PFSK-1 (cell line): ENCODE results near the gene DMC1.
A peak's percentile ranks its signal among the peaks of the same experiment; 100 is the strongest.

Experiments
- FOXP2 ChIP-seq: optimal IDR thresholded peaks from 2 replicates; pipeline ENCODE3; 2011; ENCODE audit warnings: borderline replicate concordance, control low read depth, inconsistent platforms; ENCODE audit not compliant: insufficient read depth; ENCODE audit errors: extremely low read length, extremely low read depth
- POLR2AphosphoS5 ChIP-seq: IDR thresholded peaks from 2 replicates; pipeline ENCODE4 v1.6.1; 2012; ENCODE audit warnings: low read depth, mild to moderate bottlenecking, control low read depth, low read length, moderate library complexity
- REST ChIP-seq, 2 experiments: IDR thresholded peaks; 2 replicates each; pipeline versions ENCODE4 v1.6.1 to v1.8.0; 2011 to 2012; ENCODE audit warnings: low read depth in 2 of 2, low read length in 2 of 2, control low read depth in 1 of 2, inconsistent platforms in 1 of 2, mild to moderate bottlenecking in 1 of 2, moderate library complexity in 1 of 2; ENCODE audit not compliant: insufficient read depth in 1 of 2
- SIN3A ChIP-seq: IDR thresholded peaks from 2 replicates; pipeline ENCODE4 v1.6.1; 2012; ENCODE audit warnings: mild to moderate bottlenecking, low read length, moderate library complexity, borderline replicate concordance; ENCODE audit not compliant: insufficient read depth
- TAF1 ChIP-seq: IDR thresholded peaks from 2 replicates; pipeline ENCODE4 v1.6.1; 2012; ENCODE audit warnings: low read length, control low read depth, borderline replicate concordance; ENCODE audit not compliant: insufficient read depth

The DMC1 gene

GRCh38 chr22:38491707-38492348, 78.2 kb downstream of the DMC1 start:
- TF ChIP-seq SIN3A (no peak), FOXP2 (no peak), REST (IDR thresholded peaks at IDR 0.05; ENCODE audit: insufficient read depth in 1 of 2, low read depth in 2 of 2, low read length in 2 of 2) (no peak), POLR2AphosphoS5 (no peak), TAF1 (no peak)

- no peak for TF ChIP-seq POLR2AphosphoS5
- TF ChIP-seq FOXP2 = no peak
- TF ChIP-seq TAF1 = no peak
These were observed 79.1 kb downstream of the DMC1 start for GRCh38 chr22:38490915-38491314.

- TF ChIP-seq POLR2AphosphoS5 (0 out of 2 replicates have a peak, but pooled peaks have one; percentile 22), REST (IDR thresholded peaks at IDR 0.05; ENCODE audit: insufficient read depth in 1 of 2, low read depth in 2 of 2, low read length in 2 of 2) (no peak)
These were observed 79.5 kb downstream of the DMC1 start for GRCh38 chr22:38490475-38490874.

- TF ChIP-seq TAF1 (no peak), REST (IDR thresholded peaks at IDR 0.05; ENCODE audit: insufficient read depth in 1 of 2, low read depth in 2 of 2, low read length in 2 of 2) (no peak), FOXP2 (no peak), POLR2AphosphoS5 (no peak; the same call in 1 of the 2 replicates), SIN3A (no peak)
These were observed 80.3 kb downstream of the DMC1 start for GRCh38 chr22:38489561-38490145.

GRCh38 chr22:38489142-38489541, 80.8 kb downstream of the DMC1 start:
- TF ChIP-seq TAF1 (no peak), POLR2AphosphoS5 (peak; percentile 4; the same call in 1 of the 2 replicates)

- no peak for TF ChIP-seq REST (IDR thresholded peaks at IDR 0.05; ENCODE audit: insufficient read depth in 1 of 2, low read depth in 2 of 2, low read length in 2 of 2)
- peak; percentile 39; the same call in 1 of the 2 replicates for TF ChIP-seq POLR2AphosphoS5
These were observed 82.0 kb downstream of the DMC1 start for GRCh38 chr22:38487946-38488345.
